Nephron progenitor cell (in vitro differentiated cells): ENCODE results near the gene GPR162.

Source experiments
- DNase-seq: peaks from one replicate; pipeline ENCODE4 v3.0.0; 2021
- H3K27ac Mint-ChIP-seq: 2 replicates; pipeline ENCODE4 v1.8.0; 2021; ENCODE audit warnings: mild to moderate bottlenecking, moderate library complexity, mixed read lengths
- H3K27me3 Mint-ChIP-seq: 2 replicates; pipeline ENCODE4 v1.8.0; 2021; ENCODE audit warnings: mild to moderate bottlenecking, low read depth, mixed read lengths; ENCODE audit not compliant: poor library complexity
- H3K36me3 Mint-ChIP-seq: 2 replicates; pipeline ENCODE4 v1.8.0; 2021; ENCODE audit warnings: low read depth, mixed read lengths
- H3K4me1 Mint-ChIP-seq: 2 replicates; pipeline ENCODE4 v1.8.0; 2021; ENCODE audit warnings: mixed read lengths
- H3K4me3 Mint-ChIP-seq: 2 replicates; pipeline ENCODE4 v1.8.0; 2021; ENCODE audit warnings: mild to moderate bottlenecking, moderate library complexity, mixed read lengths
- H3K9me3 Mint-ChIP-seq: 2 replicates; pipeline ENCODE4 v1.8.0; 2021; ENCODE audit warnings: mild to moderate bottlenecking, moderate library complexity, mixed read lengths
- TF ChIP-seq, protein P1 (sequence below): fragments of 200-600 bp; sonication (generic); IDR thresholded peaks from 2 replicates; pipeline ENCODE4 v1.5.0; 2021; ENCODE audit warnings: antibody characterized with exemption

GPR162 gene

DNA sequence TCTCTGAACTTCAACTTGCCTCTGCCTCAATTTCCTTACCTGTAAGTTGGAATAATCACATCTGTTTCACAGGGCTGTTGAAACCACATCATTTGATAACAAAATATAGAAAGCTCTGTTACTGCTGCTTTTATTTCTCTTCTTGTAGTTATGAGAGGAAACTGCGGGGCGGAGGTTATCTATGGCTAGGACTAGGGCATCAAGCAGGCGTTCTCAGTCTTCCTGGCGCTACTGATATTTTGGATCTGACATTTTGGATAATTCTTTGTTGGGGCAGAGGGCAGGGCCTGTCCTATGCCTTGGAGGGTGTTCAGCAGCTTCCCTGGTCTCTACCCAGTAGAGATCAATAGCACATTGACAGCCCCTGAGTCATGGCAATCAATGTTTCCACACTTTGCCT, 10.5 kb downstream of the GPR162 start:
- Mint-ChIP-seq H3K9me3 (no peaks in the 10 kb centered on the region), H3K4me1 (peaks cover 35% of the 10 kb centered on the region), H3K4me3 (peak overlapping the region; percentile 28), H3K27me3 (peaks cover 5% of the 10 kb centered on the region), H3K36me3 (peaks cover 54% of the 10 kb centered on the region), H3K27ac (no peak overlapping the region)
- TF ChIP-seq, protein P1, sequence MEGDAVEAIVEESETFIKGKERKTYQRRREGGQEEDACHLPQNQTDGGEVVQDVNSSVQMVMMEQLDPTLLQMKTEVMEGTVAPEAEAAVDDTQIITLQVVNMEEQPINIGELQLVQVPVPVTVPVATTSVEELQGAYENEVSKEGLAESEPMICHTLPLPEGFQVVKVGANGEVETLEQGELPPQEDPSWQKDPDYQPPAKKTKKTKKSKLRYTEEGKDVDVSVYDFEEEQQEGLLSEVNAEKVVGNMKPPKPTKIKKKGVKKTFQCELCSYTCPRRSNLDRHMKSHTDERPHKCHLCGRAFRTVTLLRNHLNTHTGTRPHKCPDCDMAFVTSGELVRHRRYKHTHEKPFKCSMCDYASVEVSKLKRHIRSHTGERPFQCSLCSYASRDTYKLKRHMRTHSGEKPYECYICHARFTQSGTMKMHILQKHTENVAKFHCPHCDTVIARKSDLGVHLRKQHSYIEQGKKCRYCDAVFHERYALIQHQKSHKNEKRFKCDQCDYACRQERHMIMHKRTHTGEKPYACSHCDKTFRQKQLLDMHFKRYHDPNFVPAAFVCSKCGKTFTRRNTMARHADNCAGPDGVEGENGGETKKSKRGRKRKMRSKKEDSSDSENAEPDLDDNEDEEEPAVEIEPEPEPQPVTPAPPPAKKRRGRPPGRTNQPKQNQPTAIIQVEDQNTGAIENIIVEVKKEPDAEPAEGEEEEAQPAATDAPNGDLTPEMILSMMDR, result no peak
- DNase-seq, result no peak

DNA sequence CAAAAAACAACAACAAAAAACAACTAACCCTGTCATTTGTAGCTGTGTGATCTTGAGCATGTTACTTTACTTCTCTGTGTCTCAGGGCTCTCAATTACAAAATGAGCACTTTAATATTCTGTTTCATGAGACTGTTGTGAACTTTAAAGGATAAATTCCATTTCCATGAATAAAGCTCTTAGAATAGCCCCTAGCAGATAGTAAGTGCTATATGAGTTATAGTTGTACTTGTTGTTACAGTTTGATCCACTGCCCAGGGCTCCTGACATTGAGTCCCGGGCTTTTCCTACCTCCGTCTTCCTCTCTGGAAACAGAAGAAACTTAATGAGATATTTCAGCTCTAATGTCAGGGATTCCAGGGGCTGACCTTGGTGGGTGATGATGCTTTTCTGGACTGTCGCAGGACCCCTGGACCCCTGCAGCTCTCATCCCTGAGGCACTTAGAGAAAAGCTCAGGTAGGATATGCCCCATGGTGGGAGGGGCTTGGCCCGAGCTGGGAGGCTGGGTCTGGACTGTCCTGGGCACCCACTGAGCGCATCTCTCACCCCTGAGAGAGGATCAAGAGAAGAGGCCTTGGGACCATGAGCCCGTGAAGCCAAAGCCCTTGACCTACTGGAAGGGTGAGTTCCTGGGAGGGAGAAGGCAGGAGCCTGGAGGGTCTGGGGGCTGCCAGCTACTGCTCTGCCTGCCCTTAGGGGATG, 11.7 kb downstream of the GPR162 start:
- Mint-ChIP-seq H3K27me3 (peaks cover 5% of the 10 kb centered on the region), H3K4me3 (no peak overlapping the region), H3K4me1 (peaks cover 25% of the 10 kb centered on the region), H3K9me3 (no peaks in the 10 kb centered on the region), H3K27ac (peak overlapping the region; percentile 48), H3K36me3 (peaks cover 60% of the 10 kb centered on the region)
- DNase-seq, result no peak
- TF ChIP-seq, protein P1, result no peak

DNA sequence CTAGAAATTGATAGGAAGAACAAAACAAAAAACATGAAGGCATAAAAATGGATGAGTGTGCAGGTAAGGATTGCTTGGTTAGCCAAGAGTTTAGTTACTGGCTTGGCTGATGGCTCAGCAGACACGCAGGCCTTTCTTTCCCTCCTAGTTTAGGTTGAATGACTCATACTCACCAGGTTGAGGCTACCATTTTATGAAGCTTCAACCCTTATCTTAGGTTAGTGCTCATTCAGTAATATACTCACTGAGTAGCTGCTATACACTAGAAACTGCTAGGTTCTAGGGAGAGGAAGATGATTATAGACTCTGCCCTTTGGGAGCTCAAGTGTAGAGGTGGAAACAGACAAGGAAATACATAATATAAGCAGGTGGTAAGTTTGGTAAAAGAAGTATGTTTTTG, 12.6 kb downstream of the GPR162 start:
- peaks cover 62% of the 10 kb centered on the region for H3K36me3 Mint-ChIP-seq
- H3K27me3 Mint-ChIP-seq, result peaks cover 5% of the 10 kb centered on the region
- no peak overlapping the region for H3K27ac Mint-ChIP-seq
- TF ChIP-seq, protein P1, result no peak
- H3K4me3 Mint-ChIP-seq, result no peak overlapping the region
- DNase-seq, result no peak
- H3K4me1 Mint-ChIP-seq, result peaks cover 27% of the 10 kb centered on the region
- H3K9me3 Mint-ChIP-seq, result no peaks in the 10 kb centered on the region

DNA sequence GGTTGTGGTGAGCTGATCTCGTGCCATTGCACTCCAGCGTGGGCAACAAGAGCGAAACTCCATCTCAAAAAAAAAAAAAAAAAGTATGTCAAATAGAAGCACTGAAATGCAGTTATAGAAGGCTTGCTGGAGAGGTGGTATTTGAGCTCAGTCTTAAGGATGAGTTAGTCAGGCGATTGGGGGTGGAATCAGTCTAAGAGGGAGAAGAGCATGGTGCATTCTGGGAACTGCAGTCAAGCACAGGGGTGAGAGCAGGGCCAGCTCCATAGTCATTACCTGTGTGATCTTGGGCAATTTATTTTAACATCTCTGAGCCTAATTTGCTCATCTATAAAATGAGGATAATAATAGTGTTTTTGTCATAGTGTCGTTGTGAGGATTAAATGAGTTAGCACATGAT, 13.3 kb downstream of the GPR162 start:
- Mint-ChIP-seq H3K27me3 (peaks cover 5% of the 10 kb centered on the region), H3K4me1 (peaks cover 21% of the 10 kb centered on the region), H3K36me3 (peaks cover 62% of the 10 kb centered on the region), H3K9me3 (no peaks in the 10 kb centered on the region), H3K4me3 (no peak overlapping the region), H3K27ac (no peak overlapping the region)
- DNase-seq, result no peak
- TF ChIP-seq, protein P1, result no peak

DNA sequence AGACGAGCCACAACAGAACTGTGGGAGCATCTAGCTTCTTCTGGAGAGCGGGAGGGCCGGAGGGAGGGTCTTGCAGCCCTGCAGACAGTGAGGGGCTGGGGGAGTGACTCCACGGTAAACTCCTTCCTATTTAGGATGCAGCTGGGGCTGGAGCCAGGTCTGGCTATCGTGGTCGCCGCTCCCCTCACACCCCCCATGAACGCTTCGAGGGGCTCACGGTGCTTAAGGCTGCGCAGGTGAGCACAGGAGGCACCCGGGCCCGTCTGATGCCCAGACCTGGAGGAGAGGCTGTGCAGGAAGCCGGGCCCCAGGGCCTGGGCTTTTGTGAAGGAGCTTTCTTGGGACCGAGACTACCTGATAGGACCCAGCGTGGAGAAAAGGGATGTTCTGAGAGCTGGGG, 15.2 kb downstream of the GPR162 start:
- peaks cover 50% of the 10 kb centered on the region for H3K36me3 Mint-ChIP-seq

More for the DNA sequence above, 15.2 kb downstream of the GPR162 start:
- Mint-ChIP-seq H3K4me1 (peaks cover 4% of the 10 kb centered on the region), H3K9me3 (no peaks in the 10 kb centered on the region), H3K27ac (no peak overlapping the region), H3K4me3 (no peak overlapping the region), H3K27me3 (peaks cover 5% of the 10 kb centered on the region)
- TF ChIP-seq, protein P1, result no peak
- DNase-seq, result no peak
